Measurements from ENCODE around the gene GIPC3. TPM values are rescaled to one million over a fixed set of nuclear protein-coding genes. Genes with fewer than 3 reads are reported as not detected.
A peak's percentile ranks its signal among the peaks of the same experiment; 100 is the strongest.

GIPC3 gene
- total RNA-seq, 4 donors from 2014 or later = 0.13 to 5.8 (median 0.70) TPM

DNA sequence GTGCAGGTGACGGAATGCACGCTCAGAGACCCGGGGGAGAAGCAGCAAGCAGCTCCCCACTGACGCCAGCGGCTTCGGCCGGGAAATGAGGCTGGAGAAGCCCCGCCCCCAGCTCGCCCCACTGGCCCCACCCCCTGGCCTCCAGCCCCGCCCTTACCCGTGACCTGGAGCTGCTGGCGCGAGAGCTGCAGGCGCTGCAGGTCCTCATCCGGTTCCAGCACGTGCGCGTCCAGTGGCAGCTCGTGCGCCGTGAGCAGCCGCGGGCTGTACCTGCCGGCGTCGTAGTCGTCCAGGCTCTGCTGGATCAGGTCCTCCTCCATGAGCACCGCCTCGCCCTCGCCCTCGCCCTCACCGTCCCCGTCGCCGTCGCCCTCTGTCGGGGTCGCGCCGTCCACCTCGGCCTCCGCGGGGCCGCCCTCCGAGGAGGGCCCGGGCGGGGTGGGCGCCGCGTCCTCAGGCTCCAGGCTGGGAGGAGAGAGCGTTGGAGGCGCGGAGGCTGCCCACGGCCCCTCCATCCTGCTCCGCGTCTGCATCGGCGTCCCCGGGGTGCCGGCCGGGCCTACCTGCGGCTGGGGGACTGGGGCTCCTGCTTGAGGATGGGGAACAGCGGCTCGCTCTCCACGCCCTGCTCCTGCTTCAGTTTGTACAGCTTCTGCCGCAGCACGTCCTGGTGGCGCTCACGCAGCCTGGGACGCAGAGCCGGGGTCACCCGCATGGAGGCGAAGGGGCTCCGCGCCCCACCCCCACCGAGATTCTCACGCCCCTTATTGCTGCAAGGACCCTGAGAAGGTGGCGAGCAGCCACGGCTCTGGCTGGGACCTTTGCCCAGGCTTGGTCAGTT, 27.8 kb downstream of the GIPC3 start:
- no peak overlapping the region for H3K4me3 ChIP-seq
- H3K4me1 ChIP-seq = peaks cover 0 to 33% (median 4%) of the 10 kb centered on the region in 4 donors
- peaks cover 0 to 51% (median 0%) of the 10 kb centered on the region in 3 donors for H3K36me3 ChIP-seq
- TF ChIP-seq CTCF (IDR thresholded peaks at IDR 0.05) (no peak), POLR2A (IDR thresholded peaks at IDR 0.05) (no peak)
- H3K27me3 ChIP-seq = no peaks in the 10 kb centered on the region
- no peak for DNase-seq
- H3K9me3 ChIP-seq = no peaks in the 10 kb centered on the region
- H3K27ac ChIP-seq = peak overlapping the region in 3 of 4 donors; percentile 35 to 55 (median 39)

GRCh38 chr19:3613818-3614661, 28.8 kb downstream of the GIPC3 start:
- no peak for DNase-seq
- H3K4me1 ChIP-seq = peaks cover 0 to 28% (median under 1%) of the 10 kb centered on the region in 4 donors
- no peaks in the 10 kb centered on the region for H3K9me3 ChIP-seq
- peak overlapping the region in 3 of 4 donors; percentile 35 to 55 (median 39) for H3K27ac ChIP-seq
- H3K4me3 ChIP-seq = no peak overlapping the region
- H3K36me3 ChIP-seq = peaks cover 0 to 59% (median 0%) of the 10 kb centered on the region in 3 donors
- no peak for TF ChIP-seq POLR2A (IDR thresholded peaks at IDR 0.05)
- no peak for TF ChIP-seq CTCF (IDR thresholded peaks at IDR 0.05)
- H3K27me3 ChIP-seq = no peaks in the 10 kb centered on the region

- no peaks in the 10 kb centered on the region for H3K9me3 ChIP-seq
- H3K4me1 ChIP-seq = peaks cover 0 to 27% (median 0%) of the 10 kb centered on the region in 4 donors
- TF ChIP-seq POLR2A (IDR thresholded peaks at IDR 0.05) (no peak), CTCF (IDR thresholded peaks at IDR 0.05) (no peak)
- H3K36me3 ChIP-seq = peaks cover 0 to 67% (median 0%) of the 10 kb centered on the region in 3 donors
- no peak for DNase-seq
- no peaks in the 10 kb centered on the region for H3K27me3 ChIP-seq
- H3K4me3 ChIP-seq = no peak overlapping the region
- no peak overlapping the region for H3K27ac ChIP-seq
These were observed 29.7 kb downstream of the GIPC3 start for GRCh38 chr19:3614858-3615505.

DNA sequence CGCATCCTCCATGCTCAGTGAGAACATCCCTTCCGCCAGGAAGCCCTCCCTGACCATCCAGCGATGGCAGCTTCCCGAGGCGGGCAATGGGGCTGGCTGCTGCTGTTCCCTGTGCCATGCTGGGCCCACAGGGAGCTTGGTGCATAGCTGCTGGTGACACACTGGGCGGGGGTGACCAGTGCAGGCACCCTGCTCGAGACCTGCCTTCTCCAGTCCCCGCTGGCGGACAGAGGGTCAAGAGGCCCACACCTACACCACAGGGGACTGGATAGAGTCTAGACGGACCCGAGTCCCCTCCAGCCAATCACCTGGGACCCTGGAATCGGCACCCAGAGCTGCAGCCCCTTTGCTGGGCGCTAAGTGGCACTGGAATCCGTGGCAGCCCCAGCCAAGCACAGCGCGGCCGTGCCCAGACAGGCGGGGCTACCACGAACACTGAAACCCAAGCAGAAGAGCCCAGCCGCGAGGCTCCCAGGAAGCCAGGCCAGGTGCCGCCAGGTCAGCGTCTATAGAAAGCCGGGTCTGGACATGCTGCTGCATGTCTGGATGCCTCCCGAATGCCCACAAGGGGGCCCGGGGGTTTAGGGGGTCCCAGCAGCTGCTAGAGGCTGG, 30.4 kb downstream of the GIPC3 start:
- no peaks in the 10 kb centered on the region for H3K9me3 ChIP-seq
- TF ChIP-seq POLR2A (IDR thresholded peaks at IDR 0.05) (no peak), CTCF (IDR thresholded peaks at IDR 0.05) (no peak)
- H3K27me3 ChIP-seq = no peaks in the 10 kb centered on the region
- H3K4me3 ChIP-seq = no peak overlapping the region
- peaks cover 0 to 27% (median 0%) of the 10 kb centered on the region in 4 donors for H3K4me1 ChIP-seq
- DNase-seq = no peak
- H3K36me3 ChIP-seq = peaks cover 0 to 73% (median 0%) of the 10 kb centered on the region in 3 donors
- H3K27ac ChIP-seq = no peak overlapping the region

DNA sequence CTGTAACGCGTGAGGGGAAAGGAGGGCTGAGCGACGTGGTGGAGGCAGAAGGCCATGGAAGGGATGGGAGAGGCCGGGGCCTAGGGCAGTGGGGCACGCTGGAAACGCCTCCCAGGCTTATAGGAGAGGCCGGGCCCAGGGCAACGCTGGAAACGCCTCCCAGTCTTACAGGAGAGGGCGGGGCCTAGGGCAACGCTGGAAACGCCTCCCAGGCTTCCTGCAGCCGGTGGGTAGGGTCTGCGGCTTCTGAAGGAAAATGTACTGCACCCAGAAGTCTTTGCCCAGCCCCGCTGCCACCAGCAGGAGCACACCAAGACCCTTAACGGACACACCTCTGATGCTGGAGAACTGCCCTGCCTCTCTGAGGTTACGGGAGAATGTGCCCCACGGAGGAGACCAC, 32.2 kb downstream of the GIPC3 start:
- H3K36me3 ChIP-seq = peaks cover 0 to 71% (median 0%) of the 10 kb centered on the region in 3 donors

More for the DNA sequence above, 32.2 kb downstream of the GIPC3 start:
- no peak for TF ChIP-seq CTCF (IDR thresholded peaks at IDR 0.05)
- no peak for TF ChIP-seq POLR2A (IDR thresholded peaks at IDR 0.05)
- H3K9me3 ChIP-seq = no peaks in the 10 kb centered on the region
- no peak overlapping the region for H3K4me3 ChIP-seq
- H3K4me1 ChIP-seq = peaks cover 0 to 27% (median 0%) of the 10 kb centered on the region in 4 donors
- peak overlapping the region in 3 of 4 donors; percentile 2 to 43 (median 6) for H3K27ac ChIP-seq
- H3K27me3 ChIP-seq = no peaks in the 10 kb centered on the region
- peak in 1 of 3 donors; percentile 84 for DNase-seq
